Dermis blood vessel endothelial cell (primary cell): ENCODE measurements around the gene FBXO27. TPM values are rescaled to one million over a fixed set of nuclear protein-coding genes. Genes with fewer than 3 reads are reported as not detected.

Source experiments
- DNase-seq: peaks from one replicate; pipeline ENCODE4 v3.0.0; 2010
- total RNA-seq: library from RNA; depleted of rRNA; stranded (reverse); fragments of >200 nt; gene quantifications from 2 replicates; pipeline ENCODE4 v1.2.3, GENCODE V29; 2014

The FBXO27 gene
- total RNA-seq, 1 donor from 2014 or later, result 1.5 TPM

DNA sequence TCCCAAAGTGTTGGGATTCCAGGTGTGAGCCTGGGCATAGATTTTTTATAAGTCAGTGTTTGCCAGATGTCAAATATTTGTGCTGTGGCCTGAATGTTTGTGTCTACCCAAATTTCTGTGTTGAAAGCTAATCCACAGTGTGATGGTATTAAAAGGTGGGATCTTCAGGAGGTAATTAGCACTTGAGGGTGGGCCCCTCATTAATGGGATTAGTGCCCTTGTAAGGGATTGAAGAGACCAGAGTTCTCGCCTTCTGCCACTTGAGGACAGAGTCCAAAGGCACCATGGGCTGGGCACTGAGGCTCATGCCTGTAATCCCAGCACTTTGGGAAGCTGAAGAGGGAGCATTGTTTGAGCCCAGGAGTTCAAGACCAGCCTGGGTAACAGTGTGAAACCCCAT, 47.1 kb downstream of the FBXO27 start:
- no peak for DNase-seq

DNA sequence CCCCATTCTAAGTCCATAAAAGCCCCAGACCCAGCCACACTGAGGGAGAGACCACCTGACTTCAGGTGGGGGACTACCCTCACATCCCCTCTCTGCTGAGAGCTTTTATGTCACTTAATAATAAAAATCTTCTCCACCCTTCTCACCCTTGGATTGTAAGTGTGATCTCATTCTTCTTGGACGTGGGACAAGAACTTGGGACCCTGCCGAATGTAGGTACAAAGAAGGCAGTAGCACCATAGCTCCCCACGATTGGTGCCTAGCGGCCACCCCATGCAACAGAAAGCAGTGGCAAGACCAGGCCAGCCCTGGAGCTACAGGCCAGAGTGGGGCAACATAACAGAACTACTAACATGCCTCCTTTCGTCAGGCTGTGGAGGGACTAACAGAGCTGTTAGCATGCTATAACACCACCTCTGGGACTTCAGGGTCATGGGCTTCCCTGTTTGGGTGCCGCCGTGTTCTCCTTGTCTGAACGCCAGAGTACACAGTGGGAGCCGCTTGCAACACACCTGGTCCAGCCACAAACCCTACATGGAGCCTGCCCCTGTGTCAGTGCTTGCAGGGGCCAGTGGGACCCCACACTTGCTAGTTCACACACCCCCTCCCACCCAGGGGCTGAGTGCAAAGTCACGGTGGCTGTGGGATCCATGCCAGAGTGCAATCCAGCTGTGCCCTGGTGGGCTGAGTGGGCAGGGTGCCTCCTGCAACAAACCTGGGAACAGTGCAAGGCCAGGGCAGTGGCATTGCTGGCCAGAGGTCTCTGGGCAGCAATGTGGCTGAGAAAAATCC, 51.6 kb downstream of the FBXO27 start:
- no peak for DNase-seq

DNA sequence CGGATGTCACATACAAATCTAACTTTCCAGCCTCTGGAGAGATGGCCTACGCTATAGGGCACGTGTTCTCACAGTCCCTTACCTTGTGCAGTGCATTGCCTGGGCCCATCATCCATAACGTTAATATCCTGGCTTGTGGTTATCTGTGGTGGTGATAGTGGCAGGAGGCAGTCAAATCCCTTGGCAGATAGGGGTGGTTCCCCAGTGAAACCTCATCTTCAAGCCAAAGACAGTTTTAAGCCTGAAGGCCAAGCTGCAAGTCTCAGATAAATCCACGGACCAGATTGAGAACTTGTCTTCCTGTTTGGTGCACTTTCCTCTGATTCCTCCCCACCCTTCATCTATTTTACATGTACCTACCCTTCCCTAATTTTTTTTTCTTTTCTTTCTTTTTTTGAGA, 52.5 kb downstream of the FBXO27 start:
- no peak for DNase-seq

DNA sequence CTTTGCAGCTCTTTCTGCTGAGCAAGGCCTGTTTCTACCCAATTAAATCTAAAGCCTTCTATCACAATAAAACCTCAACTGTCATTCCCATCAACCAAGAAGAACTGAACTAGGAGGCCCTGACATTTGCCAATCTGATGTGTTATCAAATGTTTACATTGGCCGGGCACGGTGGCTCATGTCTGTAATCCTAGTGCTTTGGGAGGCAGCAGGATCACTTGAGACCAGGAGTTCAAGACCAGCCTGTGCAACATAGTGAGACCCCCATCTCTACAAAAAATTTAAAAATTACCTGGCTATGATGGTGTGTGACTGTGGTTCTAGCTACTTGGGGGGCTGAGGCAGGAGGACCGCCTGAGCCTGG, 54.0 kb downstream of the FBXO27 start:
- no peak for DNase-seq

DNA sequence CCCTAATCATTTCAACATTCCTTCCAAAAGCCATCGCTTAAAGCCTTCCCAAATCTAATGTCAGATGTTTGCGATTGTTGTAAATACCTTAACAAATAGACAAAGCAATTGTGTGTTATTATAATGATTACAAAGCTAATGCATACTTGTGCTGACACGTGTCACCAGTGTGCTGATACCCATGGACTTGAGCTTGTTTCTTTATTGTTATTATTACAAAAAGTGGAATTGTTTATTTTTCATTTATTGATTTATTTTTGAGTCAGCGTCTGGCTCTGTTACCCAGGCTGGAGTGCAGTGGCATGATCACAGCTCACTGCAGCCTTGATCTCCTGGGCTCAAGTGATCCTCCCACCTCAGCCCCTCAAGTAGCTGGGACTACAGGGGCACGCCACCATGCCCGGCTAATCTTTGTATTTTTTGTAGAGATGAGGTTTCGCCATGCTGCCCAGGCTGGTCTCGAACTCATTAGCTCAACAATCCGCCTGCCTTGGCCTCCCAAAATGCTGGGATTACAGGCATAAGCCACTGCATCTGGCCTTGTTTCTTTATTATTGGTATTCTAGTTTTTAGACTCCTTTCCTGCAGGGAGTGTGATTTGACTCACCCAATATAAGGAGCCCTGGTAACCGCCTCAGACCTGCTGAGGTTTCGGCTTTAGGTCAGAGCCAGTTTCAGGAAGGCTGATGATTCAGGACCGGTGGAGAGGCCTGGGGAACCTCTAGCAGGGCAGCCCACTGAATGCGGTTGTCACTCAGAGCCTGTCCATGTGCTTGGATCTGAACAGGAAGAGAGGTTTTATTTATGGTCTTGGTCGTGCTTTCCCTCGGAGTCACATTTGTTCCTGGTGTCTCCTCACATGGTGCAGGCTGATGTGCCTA, 54.7 kb downstream of the FBXO27 start:
- peak; percentile 29 for DNase-seq

DNA sequence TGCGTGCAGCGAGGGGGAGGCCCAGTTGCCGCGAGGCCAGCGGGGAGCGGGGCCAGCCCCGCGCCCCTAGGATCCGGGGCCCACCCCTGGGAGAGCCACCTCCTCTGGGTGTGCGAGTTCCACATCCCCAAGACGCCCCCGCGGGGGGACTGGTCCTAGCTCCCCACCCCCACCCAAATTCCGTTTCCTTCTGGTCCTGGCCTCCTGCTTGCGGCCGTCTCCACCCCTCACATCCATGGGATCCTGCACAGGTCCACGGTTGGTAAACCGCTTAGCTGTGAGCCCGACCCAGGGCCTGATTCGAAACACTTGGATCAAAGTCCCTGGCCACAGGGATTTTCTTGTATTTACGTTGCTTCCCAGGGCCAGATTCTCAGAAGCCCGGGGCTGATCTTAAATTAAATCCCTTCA, 56.5 kb downstream of the FBXO27 start:
- peak; percentile 37 for DNase-seq

DNA sequence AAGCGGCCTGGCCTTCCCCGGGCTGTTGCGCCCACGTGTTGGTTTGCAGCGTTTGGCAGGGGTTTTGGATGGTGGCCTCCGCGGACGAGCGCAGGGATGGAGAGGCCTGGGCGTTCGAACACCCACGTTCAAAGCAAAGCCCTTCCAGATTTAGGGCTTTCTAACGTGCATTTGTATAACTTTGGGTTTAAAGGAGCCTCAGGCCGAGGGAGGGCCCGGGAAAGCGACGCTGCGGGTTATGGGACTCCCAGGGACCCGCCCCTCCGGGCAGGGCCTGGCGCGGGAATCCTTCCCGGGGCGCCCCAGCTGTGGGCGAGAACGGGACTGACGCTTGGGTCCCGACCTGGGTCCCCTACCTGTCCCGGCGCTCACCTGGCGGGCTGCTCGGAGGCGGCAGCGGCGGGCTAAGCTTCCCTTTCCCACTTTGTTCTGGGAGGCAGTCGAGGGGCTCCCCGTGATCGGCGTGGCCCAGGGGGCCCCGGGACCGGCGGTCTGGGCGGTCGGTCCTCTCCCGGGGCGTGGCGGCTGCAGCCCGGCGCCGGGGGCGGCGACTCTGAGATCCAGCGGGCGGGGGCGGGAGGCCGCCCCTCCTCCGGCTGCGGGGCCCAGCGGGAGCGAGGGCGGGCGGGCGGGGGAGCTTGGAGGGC, 57.0 kb downstream of the FBXO27 start, which contains the start of gene FBXO17:
FBXO17 (minus strand) TSS at position 529 of the 647 bp plus-strand sequence. CDS start 25,423 bp downstream, outside the sequence.
- DNase-seq, result peak; percentile 55

DNA sequence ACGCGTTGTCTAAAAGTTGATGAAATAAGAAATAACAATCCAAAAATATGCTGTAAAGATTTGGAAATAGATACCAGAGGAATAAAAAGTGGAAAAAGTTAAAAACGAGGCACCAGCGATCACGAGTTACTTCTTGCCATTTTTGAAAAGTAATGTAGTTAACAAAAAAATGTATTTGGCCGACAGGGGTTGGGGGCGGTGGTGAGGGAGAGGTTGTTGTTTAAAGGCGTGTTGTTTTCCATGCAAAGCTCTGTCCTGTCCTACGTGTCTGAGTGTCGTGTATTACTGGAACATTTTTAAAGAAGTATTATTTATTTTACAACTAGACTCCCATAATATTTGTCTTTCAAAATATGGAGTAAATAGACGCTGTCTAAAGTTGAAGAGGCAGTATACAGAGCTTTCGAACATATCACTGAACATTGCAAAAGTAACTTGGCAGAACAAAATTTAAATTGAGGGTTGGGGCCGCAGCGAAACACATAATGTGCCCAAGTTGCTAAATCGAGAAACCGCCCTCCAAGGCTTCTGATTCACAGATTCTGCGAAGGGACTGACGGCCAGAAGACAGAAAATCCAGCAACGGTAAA, 57.6 kb downstream of the FBXO27 start:
- DNase-seq, result peak; percentile 11

Other genes with a start within 250 kb of the FBXO27 start
- 1.4 TPM in 1 of 2 replicates, not detected in the other for gene LGALS7B, start 243.3 kb downstream of the FBXO27 start, total RNA-seq
- gene LGALS4, start 219.6 kb downstream of the FBXO27 start, total RNA-seq, result not detected in 2 replicates
- gene ECH1, start 200.8 kb downstream of the FBXO27 start, total RNA-seq, result 27.6 and 32.0 TPM in 2 replicates
- gene HNRNPL, start 182.6 kb downstream of the FBXO27 start, total RNA-seq, result 293 and 327 TPM in 2 replicates
- gene RINL, start 154.3 kb downstream of the FBXO27 start, total RNA-seq, result 8.3 and 17.5 TPM in 2 replicates
- gene SIRT2, start 132.9 kb downstream of the FBXO27 start, total RNA-seq, result 118 and 122 TPM in 2 replicates
- 10.9 and 21.0 TPM in 2 replicates for gene NFKBIB, start 132.6 kb downstream of the FBXO27 start, total RNA-seq
- not detected in 2 replicates for gene CCER2, start 120.4 kb downstream of the FBXO27 start, total RNA-seq
- gene SARS2, start 101.8 kb downstream of the FBXO27 start, total RNA-seq, result 16.7 and 22.2 TPM in 2 replicates
- 47.5 and 52.8 TPM in 2 replicates for gene MRPS12, start 101.6 kb downstream of the FBXO27 start, total RNA-seq
- 15.6 and 17.9 TPM in 2 replicates for gene FBXO17, start 56.8 kb downstream of the FBXO27 start, total RNA-seq
- gene ACP7, start 51.8 kb upstream of the FBXO27 start, total RNA-seq, result 0.19 TPM in 1 of 2 replicates, not detected in the other
- 5.8 and 17.4 TPM in 2 replicates for gene PAK4, start 93.2 kb upstream of the FBXO27 start, total RNA-seq
- gene NCCRP1, start 164.4 kb upstream of the FBXO27 start, total RNA-seq, result not detected in 2 replicates
- not detected in 2 replicates for gene SYCN, start 171.7 kb upstream of the FBXO27 start, total RNA-seq
- gene IFNL3, start 212.5 kb upstream of the FBXO27 start, total RNA-seq, result not detected in 2 replicates
- 0.05 TPM in 1 of 2 replicates, not detected in the other for gene IFNL4, start 216.3 kb upstream of the FBXO27 start, total RNA-seq
- not detected in 2 replicates for gene IFNL2, start 235.8 kb upstream of the FBXO27 start, total RNA-seq